ENCODE data around the gene GPR161. TPM values are rescaled to one million over a fixed set of nuclear protein-coding genes. Genes with fewer than 3 reads are reported as not detected.

GPR161 gene
- polyA plus RNA-seq, 2 donors = 1.9 to 3.4 TPM

GRCh38 chr1:168100315-168101002 lies 36.3 kb downstream of the GPR161 start:
- no peak overlapping the region for H3K4me3 ChIP-seq (ENCODE audit: low read depth in 1 of 2, low read length in 2 of 2)
- H3K4me1 ChIP-seq (ENCODE audit: control insufficient read depth in 2 of 2, insufficient read depth in 2 of 2, low read length in 1 of 2) = peaks cover 0 to 4% of the 10 kb centered on the region in 2 donors
- WGBS, 2 donors = 94% methylated on average over 7 of the region's 7 CpGs
- H3K9me3 ChIP-seq (ENCODE audit: control insufficient read depth in 2 of 2, insufficient read depth in 1 of 2, low read depth in 1 of 2, low read length in 1 of 2) = no peaks in the 10 kb centered on the region
- H3K27ac ChIP-seq (ENCODE audit: low read depth in 2 of 2, low read length in 1 of 2) = no peak overlapping the region
- H3K36me3 ChIP-seq (ENCODE audit: control insufficient read depth in 2 of 2, insufficient read depth in 2 of 2, low read length in 1 of 2) = peaks cover 0 to 11% of the 10 kb centered on the region in 2 donors
- H3K27me3 ChIP-seq (ENCODE audit: control insufficient read depth in 1 of 2, insufficient read depth in 2 of 2, low read length in 2 of 2) = no peaks in the 10 kb centered on the region

DNA sequence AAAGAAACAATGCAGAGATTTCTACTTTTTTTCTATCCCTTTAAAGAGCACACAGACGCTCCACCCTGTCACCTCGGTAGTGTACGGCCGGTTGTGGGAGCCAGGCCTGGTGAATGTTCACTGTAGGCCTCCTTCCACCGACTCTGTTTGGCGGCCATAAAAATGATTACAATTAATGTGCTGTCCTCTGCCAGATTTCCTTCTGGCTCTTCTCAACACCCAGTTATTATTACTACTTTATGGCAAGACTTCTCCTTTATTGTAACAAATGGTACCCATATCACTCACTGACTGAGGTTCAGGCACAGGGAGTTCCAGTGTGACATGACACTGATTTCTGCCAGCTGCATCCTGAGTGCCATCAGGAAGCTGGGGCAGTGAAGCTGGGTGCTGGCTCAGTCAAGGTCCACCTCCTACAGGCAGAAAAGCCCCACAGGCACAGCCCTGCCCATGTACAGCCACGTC lies 37.4 kb downstream of the GPR161 start:
- Histone ChIP-seq H3K4me3 (ENCODE audit: low read depth in 1 of 2, low read length in 2 of 2) (no peak overlapping the region), H3K27me3 (ENCODE audit: control insufficient read depth in 1 of 2, insufficient read depth in 2 of 2, low read length in 2 of 2) (no peaks in the 10 kb centered on the region), H3K27ac (ENCODE audit: low read depth in 2 of 2, low read length in 1 of 2) (no peak overlapping the region), H3K9me3 (ENCODE audit: control insufficient read depth in 2 of 2, insufficient read depth in 1 of 2, low read depth in 1 of 2, low read length in 1 of 2) (no peaks in the 10 kb centered on the region), H3K4me1 (ENCODE audit: control insufficient read depth in 2 of 2, insufficient read depth in 2 of 2, low read length in 1 of 2) (peaks cover 0 to 4% of the 10 kb centered on the region in 2 donors), H3K36me3 (ENCODE audit: control insufficient read depth in 2 of 2, insufficient read depth in 2 of 2, low read length in 1 of 2) (peaks cover 0 to 11% of the 10 kb centered on the region in 2 donors)
- 74 to 78% methylated on average over 7 of the region's 7 CpGs for WGBS, 2 donors

DNA sequence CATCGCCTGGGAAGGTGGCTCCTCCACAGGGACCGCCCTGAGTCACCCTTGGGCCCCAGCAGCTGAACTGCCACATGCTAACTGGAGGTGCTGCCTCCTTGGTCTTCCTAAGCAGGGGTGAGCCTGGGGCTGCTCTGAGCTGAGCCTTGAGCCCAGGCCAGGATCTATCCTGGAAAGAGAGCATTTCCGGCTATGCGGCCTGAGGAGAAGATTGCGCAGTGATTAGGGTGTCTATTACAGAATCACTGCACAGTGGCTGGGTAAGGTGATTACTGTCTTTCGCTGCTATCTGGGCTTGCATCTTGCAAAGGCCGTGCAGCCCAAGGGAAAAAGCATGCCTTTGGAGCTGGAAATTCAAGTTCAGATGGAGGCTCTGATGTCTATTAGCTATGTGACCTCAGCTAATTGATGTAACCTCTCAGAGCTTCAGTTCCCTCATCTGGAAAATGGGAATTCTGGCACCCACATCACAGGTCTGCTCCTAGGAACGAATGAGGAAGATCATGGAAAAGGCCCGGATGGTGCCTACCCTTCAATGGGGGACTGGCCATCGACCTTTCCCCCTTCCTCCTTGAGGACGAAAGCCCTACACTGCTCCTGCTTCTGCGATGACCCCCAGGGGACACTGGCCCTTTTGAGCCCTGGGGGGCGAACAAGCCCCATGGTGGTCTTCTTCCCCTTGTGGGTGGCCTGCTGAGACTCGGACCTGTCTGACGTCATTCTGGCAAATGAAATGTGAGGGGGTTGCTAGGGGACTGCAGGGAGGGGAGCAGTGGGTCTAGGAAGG lies 38.0 kb downstream of the GPR161 start:
- Histone ChIP-seq H3K27me3 (ENCODE audit: control insufficient read depth in 1 of 2, insufficient read depth in 2 of 2, low read length in 2 of 2) (no peaks in the 10 kb centered on the region), H3K9me3 (ENCODE audit: control insufficient read depth in 2 of 2, insufficient read depth in 1 of 2, low read depth in 1 of 2, low read length in 1 of 2) (no peaks in the 10 kb centered on the region), H3K27ac (ENCODE audit: low read depth in 2 of 2, low read length in 1 of 2) (no peak overlapping the region), H3K4me3 (ENCODE audit: low read depth in 1 of 2, low read length in 2 of 2) (no peak overlapping the region), H3K4me1 (ENCODE audit: control insufficient read depth in 2 of 2, insufficient read depth in 2 of 2, low read length in 1 of 2) (peaks cover 0 to 4% of the 10 kb centered on the region in 2 donors), H3K36me3 (ENCODE audit: control insufficient read depth in 2 of 2, insufficient read depth in 2 of 2, low read length in 1 of 2) (peaks cover 0 to 11% of the 10 kb centered on the region in 2 donors)
- 91 to 92% methylated on average over 15 of the region's 15 CpGs for WGBS, 2 donors

GRCh38 chr1:168097921-168098528 lies 38.7 kb downstream of the GPR161 start:
- no peaks in the 10 kb centered on the region for H3K27me3 ChIP-seq (ENCODE audit: control insufficient read depth in 1 of 2, insufficient read depth in 2 of 2, low read length in 2 of 2)
- H3K27ac ChIP-seq (ENCODE audit: low read depth in 2 of 2, low read length in 1 of 2) = no peak overlapping the region
- no peak overlapping the region for H3K4me3 ChIP-seq (ENCODE audit: low read depth in 1 of 2, low read length in 2 of 2)
- no peaks in the 10 kb centered on the region for H3K9me3 ChIP-seq (ENCODE audit: control insufficient read depth in 2 of 2, insufficient read depth in 1 of 2, low read depth in 1 of 2, low read length in 1 of 2)
- H3K4me1 ChIP-seq (ENCODE audit: control insufficient read depth in 2 of 2, insufficient read depth in 2 of 2, low read length in 1 of 2) = peaks cover 0 to 4% of the 10 kb centered on the region in 2 donors
- 88 to 90% methylated on average over 12 of the region's 12 CpGs for WGBS, 2 donors
- H3K36me3 ChIP-seq (ENCODE audit: control insufficient read depth in 2 of 2, insufficient read depth in 2 of 2, low read length in 1 of 2) = peaks cover 0 to 11% of the 10 kb centered on the region in 2 donors

DNA sequence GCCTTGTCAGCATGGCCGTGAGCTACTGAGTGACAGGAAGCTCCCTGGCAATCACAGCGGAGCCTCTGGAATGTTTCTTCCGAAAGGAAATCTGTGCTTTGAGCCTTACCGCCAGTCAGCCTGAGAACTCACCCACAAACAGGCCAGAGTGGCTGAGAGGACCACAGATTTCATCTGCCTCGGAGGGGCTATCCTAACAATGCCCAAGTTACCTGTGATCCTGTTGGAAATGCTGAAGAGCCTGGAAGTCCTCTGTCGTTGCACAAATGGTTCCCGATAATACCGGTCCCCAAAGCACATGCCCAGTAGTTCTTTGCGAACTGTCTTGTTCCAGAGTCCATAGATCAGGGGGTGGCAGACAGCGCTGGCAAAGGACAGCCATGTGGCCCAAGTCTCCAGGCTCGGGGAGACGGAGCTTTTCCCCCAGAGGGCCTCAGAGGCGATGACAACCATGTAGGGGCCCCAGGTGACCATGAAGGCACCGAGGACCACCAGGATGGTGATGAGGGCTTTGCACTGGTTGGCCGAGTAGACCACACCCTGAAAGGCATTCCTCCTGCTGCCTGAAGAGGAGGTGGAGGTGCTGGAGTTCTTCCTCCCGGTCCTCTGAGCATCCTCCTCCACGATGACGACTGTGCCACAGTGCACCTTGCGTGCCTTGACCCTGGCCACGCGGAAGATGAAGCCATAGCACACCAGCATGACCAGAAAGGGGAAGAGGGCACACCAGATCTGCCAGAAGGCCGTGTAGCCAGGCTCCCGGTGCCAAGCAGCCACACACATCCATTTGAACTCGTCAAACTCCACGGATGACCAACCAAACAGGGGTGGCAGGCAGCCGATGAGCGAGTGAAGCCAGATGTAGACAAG lies 40.2 kb downstream of the GPR161 start:
- no peak overlapping the region for H3K27ac ChIP-seq (ENCODE audit: low read depth in 2 of 2, low read length in 1 of 2)
- WGBS, 2 donors = 93 to 95% methylated on average over 27 of the region's 27 CpGs
- H3K4me3 ChIP-seq (ENCODE audit: low read depth in 1 of 2, low read length in 2 of 2) = no peak overlapping the region
- no peaks in the 10 kb centered on the region for H3K27me3 ChIP-seq (ENCODE audit: control insufficient read depth in 1 of 2, insufficient read depth in 2 of 2, low read length in 2 of 2)
- peaks cover 0 to 4% of the 10 kb centered on the region in 2 donors for H3K4me1 ChIP-seq (ENCODE audit: control insufficient read depth in 2 of 2, insufficient read depth in 2 of 2, low read length in 1 of 2)
- H3K36me3 ChIP-seq (ENCODE audit: control insufficient read depth in 2 of 2, insufficient read depth in 2 of 2, low read length in 1 of 2) = peaks cover 0 to 6% of the 10 kb centered on the region in 2 donors
- no peaks in the 10 kb centered on the region for H3K9me3 ChIP-seq (ENCODE audit: control insufficient read depth in 2 of 2, insufficient read depth in 1 of 2, low read depth in 1 of 2, low read length in 1 of 2)

GRCh38 chr1:168095476-168095875 lies 41.3 kb downstream of the GPR161 start:
- H3K36me3 ChIP-seq (ENCODE audit: control insufficient read depth in 2 of 2, insufficient read depth in 2 of 2, low read length in 1 of 2) = peaks cover 0 to 6% of the 10 kb centered on the region in 2 donors

GRCh38 chr1:168093616-168094015 lies 43.1 kb downstream of the GPR161 start:
- H3K27me3 ChIP-seq (ENCODE audit: control insufficient read depth in 1 of 2, insufficient read depth in 2 of 2, low read length in 2 of 2) = no peaks in the 10 kb centered on the region
- H3K36me3 ChIP-seq (ENCODE audit: control insufficient read depth in 2 of 2, insufficient read depth in 2 of 2, low read length in 1 of 2) = peaks cover 0 to 6% of the 10 kb centered on the region in 2 donors
- no peaks in the 10 kb centered on the region for H3K9me3 ChIP-seq (ENCODE audit: control insufficient read depth in 2 of 2, insufficient read depth in 1 of 2, low read depth in 1 of 2, low read length in 1 of 2)
- peaks cover 0 to 5% of the 10 kb centered on the region in 2 donors for H3K4me1 ChIP-seq (ENCODE audit: control insufficient read depth in 2 of 2, insufficient read depth in 2 of 2, low read length in 1 of 2)
- no peak overlapping the region for H3K4me3 ChIP-seq (ENCODE audit: low read depth in 1 of 2, low read length in 2 of 2)
- no peak overlapping the region for H3K27ac ChIP-seq (ENCODE audit: low read depth in 2 of 2, low read length in 1 of 2)
- WGBS, 2 donors = 93 to 95% methylated on average over 4 of the region's 4 CpGs

More at GRCh38 chr1:168095476-168095875, 41.3 kb downstream of the GPR161 start:
- no peaks in the 10 kb centered on the region for H3K9me3 ChIP-seq (ENCODE audit: control insufficient read depth in 2 of 2, insufficient read depth in 1 of 2, low read depth in 1 of 2, low read length in 1 of 2)
- no peak overlapping the region for H3K27ac ChIP-seq (ENCODE audit: low read depth in 2 of 2, low read length in 1 of 2)
- WGBS, 2 donors = 95 to 97% methylated on average over 6 of the region's 6 CpGs
- H3K27me3 ChIP-seq (ENCODE audit: control insufficient read depth in 1 of 2, insufficient read depth in 2 of 2, low read length in 2 of 2) = no peaks in the 10 kb centered on the region
- no peak overlapping the region for H3K4me3 ChIP-seq (ENCODE audit: low read depth in 1 of 2, low read length in 2 of 2)
- peaks cover 0 to 4% of the 10 kb centered on the region in 2 donors for H3K4me1 ChIP-seq (ENCODE audit: control insufficient read depth in 2 of 2, insufficient read depth in 2 of 2, low read length in 1 of 2)

GRCh38 chr1:168092566-168093355 lies 44.0 kb downstream of the GPR161 start:
- no peaks in the 10 kb centered on the region for H3K27me3 ChIP-seq (ENCODE audit: control insufficient read depth in 1 of 2, insufficient read depth in 2 of 2, low read length in 2 of 2)
- no peak overlapping the region for H3K27ac ChIP-seq (ENCODE audit: low read depth in 2 of 2, low read length in 1 of 2)
- H3K36me3 ChIP-seq (ENCODE audit: control insufficient read depth in 2 of 2, insufficient read depth in 2 of 2, low read length in 1 of 2) = peaks cover 0 to 5% of the 10 kb centered on the region in 2 donors
- H3K4me3 ChIP-seq (ENCODE audit: low read depth in 1 of 2, low read length in 2 of 2) = no peak overlapping the region
- peaks cover 0 to 1% of the 10 kb centered on the region in 2 donors for H3K4me1 ChIP-seq (ENCODE audit: control insufficient read depth in 2 of 2, insufficient read depth in 2 of 2, low read length in 1 of 2)
- 84 to 86% methylated on average over 16 of the region's 16 CpGs for WGBS, 2 donors
- H3K9me3 ChIP-seq (ENCODE audit: control insufficient read depth in 2 of 2, insufficient read depth in 1 of 2, low read depth in 1 of 2, low read length in 1 of 2) = no peaks in the 10 kb centered on the region
